Activated CD4-positive, alpha-beta memory T cell treated with anti-CD3 and anti-CD28 coated beads, Interleukin-2, amount 10 ng/mL, durations not matched to agents 7 days and 5 days (primary cell): ENCODE results near the gene ATP9B. TPM values are rescaled to one million over a fixed set of nuclear protein-coding genes. Genes with fewer than 3 reads are reported as not detected.
"Not testable (repeated sequence)": the region's sequence is repeated elsewhere in the genome, so short reads cannot be mapped to it uniquely, and the experiment has no call there.

Experiments
- CTCF ChIA-PET: fragments of 350-600 bp; sonication (Branson Sonifier 250); formaldehyde crosslinking; loops from one replicate; lab custom pipeline; 2021; ENCODE audit warnings: antibody characterized with exemption, inconsistent platforms; lab: Charles Lee
- POLR2A ChIA-PET: fragments of 350-600 bp; sonication (Branson Sonifier 250); formaldehyde crosslinking; loops from one replicate; lab custom pipeline; 2021; ENCODE audit warnings: antibody characterized with exemption; lab: Charles Lee
- DNase-seq: peaks from one replicate; pipeline ENCODE4 v3.0.0-alpha.2; 2020
- H3K27ac Mint-ChIP-seq: one replicate; pipeline ENCODE4 v1.8.0; 2021; ENCODE audit warnings: mild to moderate bottlenecking, mixed read lengths
- H3K27me3 Mint-ChIP-seq: one replicate; pipeline ENCODE4 v1.8.0; 2021; ENCODE audit warnings: mixed read lengths
- H3K36me3 Mint-ChIP-seq: one replicate; pipeline ENCODE4 v1.8.0; 2021; ENCODE audit warnings: low read depth, mixed read lengths
- H3K4me1 Mint-ChIP-seq: one replicate; pipeline ENCODE4 v1.8.0; 2021; ENCODE audit warnings: mixed read lengths
- H3K4me3 Mint-ChIP-seq: one replicate; pipeline ENCODE4 v1.8.0; 2021; ENCODE audit warnings: mild to moderate bottlenecking, mixed read lengths
- H3K9me3 Mint-ChIP-seq: one replicate; pipeline ENCODE4 v1.8.0; 2021; ENCODE audit warnings: mixed read lengths
- total RNA-seq, 2 experiments: library from RNA; stranded (reverse); gene quantifications; one replicate each; pipeline ENCODE4 v1.2.3, GENCODE V29; 2021

Gene ATP9B
- total RNA-seq, 2 experiments from 2014 or later, result 25.7 to 27.2 TPM

DNA sequence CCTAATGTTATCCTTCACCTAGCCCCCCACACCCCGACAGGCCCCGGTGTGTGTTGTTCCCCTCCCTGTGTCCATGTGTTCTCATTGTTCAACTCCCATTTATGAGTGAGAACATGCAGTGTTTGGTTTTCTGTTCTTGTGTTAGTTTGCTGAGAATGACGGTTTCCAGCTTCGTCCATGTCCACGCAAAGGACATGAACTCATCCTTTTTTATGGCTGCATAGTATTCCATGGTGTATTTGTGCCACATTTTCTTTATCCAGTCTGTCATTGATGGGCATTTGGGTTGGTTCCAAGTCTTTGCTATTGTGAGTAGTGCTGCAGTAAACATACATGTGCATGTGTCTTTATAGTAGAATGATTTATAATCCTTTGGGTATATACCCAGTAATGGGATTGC, 9.6 kb downstream of the ATP9B start:
- H3K27me3 Mint-ChIP-seq, H3K27ac Mint-ChIP-seq, POLR2A ChIA-PET, CTCF ChIA-PET, DNase-seq, H3K4me3 Mint-ChIP-seq: not testable (repeated sequence)
- Mint-ChIP-seq H3K9me3 (peaks cover 19% of the 10 kb centered on the region), H3K4me1 (peaks cover 13% of the 10 kb centered on the region), H3K36me3 (peaks cover 69% of the 10 kb centered on the region)

DNA sequence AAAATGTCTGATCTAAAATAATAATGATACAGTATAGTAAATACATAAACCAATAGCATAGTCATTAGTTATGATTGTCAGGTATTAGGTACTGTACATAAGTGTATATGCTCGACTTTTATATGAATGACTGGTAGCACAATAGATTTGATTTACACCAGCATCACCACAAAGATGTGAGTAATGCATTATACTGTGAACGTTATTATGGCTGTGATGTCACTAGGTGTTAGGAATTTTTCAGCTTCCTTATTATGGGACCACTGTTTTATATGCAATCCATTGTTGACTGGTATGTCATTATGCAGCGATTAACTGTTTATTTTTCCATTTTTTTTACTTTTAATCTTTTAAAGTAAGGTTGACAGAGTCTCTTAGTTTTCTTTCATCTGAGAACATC, 23.7 kb downstream of the ATP9B start:
- Mint-ChIP-seq H3K9me3 (peaks cover 3% of the 10 kb centered on the region), H3K4me3 (no peak overlapping the region), H3K36me3 (peaks cover 20% of the 10 kb centered on the region), H3K4me1 (peaks cover 2% of the 10 kb centered on the region), H3K27ac (no peak overlapping the region), H3K27me3 (no peaks in the 10 kb centered on the region)
- POLR2A ChIA-PET, result no interaction called here
- CTCF ChIA-PET, result no interaction called here
- DNase-seq, result no peak

DNA sequence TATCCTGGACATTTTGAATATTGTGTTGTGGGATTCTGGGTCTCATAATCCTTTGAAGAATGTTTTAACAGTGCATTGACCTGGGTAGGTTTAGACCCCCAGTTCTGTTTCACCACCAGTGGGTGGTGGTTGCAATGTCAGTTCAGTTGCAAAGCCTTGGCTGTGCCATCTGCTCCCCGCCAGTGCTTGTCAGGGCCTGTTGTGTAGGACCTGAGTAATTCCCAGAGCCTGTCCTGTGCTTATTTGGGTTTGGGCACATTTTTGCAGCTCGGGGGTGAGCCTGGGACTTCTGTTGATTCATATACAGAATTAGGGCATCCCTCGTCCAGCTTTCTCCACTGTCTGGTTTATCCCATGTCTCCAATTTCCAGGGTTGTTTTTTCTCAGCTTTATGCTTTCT, 24.8 kb downstream of the ATP9B start:
- Mint-ChIP-seq H3K4me1 (peaks cover 2% of the 10 kb centered on the region), H3K9me3 (peaks cover 3% of the 10 kb centered on the region), H3K4me3 (no peak overlapping the region), H3K27me3 (no peaks in the 10 kb centered on the region), H3K36me3 (peaks cover 25% of the 10 kb centered on the region), H3K27ac (no peak overlapping the region)
- no peak for DNase-seq
- POLR2A ChIA-PET, result no interaction called here
- CTCF ChIA-PET, result no interaction called here

DNA sequence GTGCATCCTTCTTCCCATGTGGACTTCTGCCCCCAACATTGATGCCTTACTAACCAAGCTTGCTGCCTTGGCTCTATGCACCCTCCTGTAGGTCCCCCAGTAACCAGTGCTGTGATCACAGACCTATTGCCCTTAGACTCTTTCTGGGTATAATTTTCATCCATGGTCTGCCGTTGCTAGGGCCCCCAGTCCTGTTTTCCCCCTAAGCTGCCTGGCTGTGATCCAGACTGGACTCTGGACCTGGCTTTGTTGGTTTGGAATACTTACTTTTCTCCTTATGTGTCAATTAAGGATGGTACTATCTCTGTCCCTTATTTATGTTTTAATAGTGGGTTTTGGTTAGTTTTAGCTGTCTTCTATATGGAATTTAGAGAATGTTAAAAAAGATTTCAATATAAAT, 26.0 kb downstream of the ATP9B start:
- H3K4me3 Mint-ChIP-seq, result no peak overlapping the region
- POLR2A ChIA-PET, result no interaction called here
- no peak for DNase-seq
- peaks cover 3% of the 10 kb centered on the region for H3K9me3 Mint-ChIP-seq
- CTCF ChIA-PET, result no interaction called here
- no peak overlapping the region for H3K27ac Mint-ChIP-seq
- H3K36me3 Mint-ChIP-seq, result peaks cover 23% of the 10 kb centered on the region
- H3K27me3 Mint-ChIP-seq, result no peaks in the 10 kb centered on the region
- H3K4me1 Mint-ChIP-seq, result peaks cover 2% of the 10 kb centered on the region

DNA sequence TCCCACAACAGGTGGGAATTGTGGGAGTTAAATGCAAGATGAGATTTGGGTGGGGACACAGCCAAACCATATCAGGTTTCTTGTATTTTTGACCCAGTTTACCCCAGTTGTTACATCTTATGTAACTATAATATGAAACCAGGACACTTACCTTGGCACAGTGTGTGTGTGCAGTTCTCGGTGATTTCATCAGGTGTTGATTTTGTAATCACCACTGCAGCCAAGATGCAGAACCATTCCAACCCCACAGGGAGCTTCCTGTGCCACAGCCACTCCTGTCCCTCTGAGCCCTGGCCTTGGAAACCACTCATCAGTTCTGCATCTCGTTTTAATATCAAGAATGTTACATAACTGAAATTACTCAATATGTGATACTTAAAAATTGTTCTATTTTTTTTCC, 31.8 kb downstream of the ATP9B start:
- ChIA-PET CTCF (no interaction called here), POLR2A (no interaction called here)
- no peaks in the 10 kb centered on the region for H3K9me3 Mint-ChIP-seq
- no peak for DNase-seq
- H3K36me3 Mint-ChIP-seq, result peaks cover 31% of the 10 kb centered on the region
- H3K27me3 Mint-ChIP-seq, result no peaks in the 10 kb centered on the region
- H3K4me1 Mint-ChIP-seq, result peaks cover 10% of the 10 kb centered on the region
- H3K27ac Mint-ChIP-seq, result no peak overlapping the region
- H3K4me3 Mint-ChIP-seq, result no peak overlapping the region

DNA sequence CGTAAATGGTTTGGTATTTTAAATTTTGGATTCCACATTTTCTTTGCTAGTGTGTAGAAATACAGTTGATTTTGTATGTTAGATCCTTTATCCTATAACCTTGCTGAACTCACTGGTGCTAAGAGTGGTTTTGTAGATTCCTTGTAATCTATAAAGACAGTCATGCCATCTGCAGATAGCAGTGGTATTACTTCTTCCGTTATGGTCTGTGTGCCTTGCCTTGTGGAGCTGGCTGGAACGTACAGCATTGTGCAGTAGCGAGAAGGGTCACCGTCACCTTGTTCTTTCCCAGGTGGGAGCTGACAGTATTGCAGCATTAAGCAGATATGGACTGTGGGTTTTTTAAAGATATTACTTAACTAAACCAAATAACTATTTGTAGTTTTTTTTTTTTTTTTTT, 33.7 kb downstream of the ATP9B start:
- ChIA-PET CTCF (no interaction called here), POLR2A (no interaction called here)
- Mint-ChIP-seq H3K27ac (no peak overlapping the region), H3K4me3 (no peak overlapping the region), H3K4me1 (peaks cover 13% of the 10 kb centered on the region), H3K27me3 (no peaks in the 10 kb centered on the region), H3K9me3 (no peaks in the 10 kb centered on the region), H3K36me3 (peaks cover 27% of the 10 kb centered on the region)
- no peak for DNase-seq

DNA sequence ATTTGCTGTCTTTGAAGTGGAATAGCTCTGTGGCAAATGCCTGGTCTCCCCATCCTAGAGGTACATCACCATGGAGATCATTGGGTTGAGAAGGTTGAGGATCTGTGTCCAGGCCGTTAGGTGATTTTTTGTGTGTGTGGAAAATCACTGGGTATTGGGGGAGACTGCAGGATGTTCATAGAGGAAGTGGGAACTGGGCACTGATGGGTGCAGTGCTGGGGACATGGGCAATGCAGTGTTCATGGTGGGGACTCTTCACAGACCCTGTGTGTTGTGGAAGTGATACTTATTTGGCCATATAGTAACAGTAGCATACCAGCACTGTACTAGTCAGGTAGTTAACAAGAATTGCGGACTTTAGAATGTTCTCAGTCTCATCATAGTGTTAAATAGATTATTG, 34.9 kb downstream of the ATP9B start:
- ChIA-PET POLR2A (no interaction called here), CTCF (no interaction called here)
- Mint-ChIP-seq H3K4me1 (peaks cover 17% of the 10 kb centered on the region), H3K36me3 (peaks cover 22% of the 10 kb centered on the region), H3K4me3 (no peak overlapping the region), H3K9me3 (no peaks in the 10 kb centered on the region), H3K27me3 (no peaks in the 10 kb centered on the region), H3K27ac (no peak overlapping the region)
- DNase-seq, result no peak

DNA sequence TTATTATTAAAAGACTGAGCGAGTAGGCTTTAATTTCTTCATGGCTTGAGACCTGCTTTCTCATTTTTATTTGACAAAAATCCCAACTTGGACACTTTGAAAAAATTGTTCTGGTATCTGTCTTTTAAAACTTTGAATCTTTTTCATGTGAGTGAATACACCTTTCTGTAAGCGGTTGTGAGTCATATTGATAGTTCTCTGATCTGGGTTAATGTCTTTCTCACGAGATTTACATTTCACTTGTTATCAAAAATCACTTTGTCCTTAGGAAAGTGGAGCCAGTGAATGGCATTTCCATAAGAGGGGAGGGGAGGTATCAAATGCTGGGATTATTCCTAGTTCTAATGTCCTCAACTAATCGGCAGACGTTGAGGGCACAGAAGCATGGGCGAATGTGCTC, 36.3 kb downstream of the ATP9B start:
- no peak overlapping the region for H3K27ac Mint-ChIP-seq
- no peaks in the 10 kb centered on the region for H3K27me3 Mint-ChIP-seq
- H3K4me1 Mint-ChIP-seq, result peaks cover 17% of the 10 kb centered on the region
- ChIA-PET POLR2A (no interaction called here), CTCF (no interaction called here)
- peaks cover 21% of the 10 kb centered on the region for H3K36me3 Mint-ChIP-seq
- no peak for DNase-seq
- H3K9me3 Mint-ChIP-seq, result no peaks in the 10 kb centered on the region
- no peak overlapping the region for H3K4me3 Mint-ChIP-seq

DNA sequence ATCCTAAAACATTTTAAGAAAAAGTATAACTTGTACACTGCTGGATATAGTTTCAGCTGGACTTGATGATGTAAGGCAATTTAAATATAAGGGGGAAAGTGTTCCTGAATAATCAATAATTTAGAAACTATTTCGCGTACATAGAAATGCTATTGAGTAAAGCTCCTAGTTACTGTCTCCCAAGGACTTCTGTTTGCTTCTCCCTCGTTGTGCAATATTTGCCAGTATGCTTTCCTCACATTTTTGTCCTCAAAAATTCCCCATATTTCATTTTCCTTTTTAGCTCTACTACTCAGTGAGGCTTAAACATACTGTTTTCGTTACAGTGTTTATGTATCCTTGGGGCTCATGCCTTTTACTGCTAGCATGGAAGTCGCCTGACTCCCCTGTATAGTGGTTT, 36.9 kb downstream of the ATP9B start:
- CTCF ChIA-PET, result no interaction called here

DNA sequence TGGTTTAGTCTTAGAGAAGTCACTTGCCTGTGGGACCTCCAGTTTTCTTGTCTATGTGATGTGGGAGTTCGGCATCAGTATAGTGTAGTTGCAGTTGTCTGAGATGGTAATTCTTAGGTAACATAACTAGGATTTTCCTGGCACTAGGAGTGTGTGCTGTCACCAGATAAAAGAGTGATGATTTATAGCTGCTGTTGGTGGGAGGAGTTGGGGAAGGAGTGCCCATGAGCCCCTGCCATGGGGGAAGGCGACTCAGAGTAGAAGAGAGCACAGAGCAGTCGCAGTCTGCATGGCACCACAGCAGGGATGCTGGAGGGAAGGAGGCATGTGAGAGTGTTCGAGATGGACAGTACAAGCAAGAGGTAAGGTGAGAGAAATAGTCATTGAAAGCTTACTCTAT, 38.7 kb downstream of the ATP9B start:
- ChIA-PET POLR2A (no interaction called here), CTCF (interaction anchor here (0.6 kb wide), 1 partner anchor 11 kb away, joined by 4 read pairs; no protein-coding TSS in a partner anchor)
- peaks cover 17% of the 10 kb centered on the region for H3K4me1 Mint-ChIP-seq
- H3K27me3 Mint-ChIP-seq, result no peaks in the 10 kb centered on the region
- H3K9me3 Mint-ChIP-seq, result no peaks in the 10 kb centered on the region
- no peak overlapping the region for H3K4me3 Mint-ChIP-seq
- no peak for DNase-seq
- no peak overlapping the region for H3K27ac Mint-ChIP-seq
- H3K36me3 Mint-ChIP-seq, result peaks cover 10% of the 10 kb centered on the region

More for the DNA sequence above, 36.9 kb downstream of the ATP9B start:
- Mint-ChIP-seq H3K27me3 (no peaks in the 10 kb centered on the region), H3K9me3 (no peaks in the 10 kb centered on the region), H3K4me3 (no peak overlapping the region), H3K4me1 (peaks cover 17% of the 10 kb centered on the region), H3K27ac (no peak overlapping the region), H3K36me3 (peaks cover 17% of the 10 kb centered on the region)
- no peak for DNase-seq
- POLR2A ChIA-PET, result no interaction called here

DNA sequence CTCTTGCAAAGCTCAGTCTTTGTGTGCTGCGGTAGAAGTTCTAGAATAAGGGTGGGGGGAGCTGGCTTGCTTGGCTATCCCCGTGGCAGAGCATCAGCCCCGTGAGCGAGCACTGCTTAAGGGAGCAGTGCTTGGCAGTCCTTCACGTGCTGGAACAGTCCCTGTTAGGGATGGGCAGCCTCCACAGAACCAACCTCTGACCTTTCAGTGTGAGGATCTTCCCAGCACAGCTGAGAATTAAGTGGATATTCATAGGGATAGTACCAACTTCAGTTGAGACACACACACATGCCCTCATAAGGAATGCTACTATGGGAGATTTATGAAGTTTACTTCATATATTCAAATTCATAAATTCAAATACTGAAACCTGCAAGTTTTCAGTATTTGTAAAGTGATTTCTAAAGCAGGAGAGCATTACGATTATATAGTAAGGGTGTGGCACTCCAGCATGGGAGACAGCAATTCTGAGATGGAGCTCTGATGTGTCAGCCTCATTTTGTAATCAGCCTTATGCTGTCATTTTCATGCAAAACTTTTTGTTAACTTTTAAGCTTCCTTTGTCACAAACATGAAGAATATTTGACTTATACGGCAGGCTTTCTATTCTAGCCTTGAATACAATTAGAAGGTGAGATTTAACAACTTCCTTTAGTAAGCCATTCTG, 39.5 kb downstream of the ATP9B start:
- Mint-ChIP-seq H3K27me3 (no peaks in the 10 kb centered on the region), H3K9me3 (no peaks in the 10 kb centered on the region), H3K36me3 (peaks cover 10% of the 10 kb centered on the region), H3K4me1 (peaks cover 16% of the 10 kb centered on the region), H3K4me3 (no peak overlapping the region), H3K27ac (no peak overlapping the region)
- ChIA-PET POLR2A (no interaction called here), CTCF (no interaction called here)
- DNase-seq, result no peak

DNA sequence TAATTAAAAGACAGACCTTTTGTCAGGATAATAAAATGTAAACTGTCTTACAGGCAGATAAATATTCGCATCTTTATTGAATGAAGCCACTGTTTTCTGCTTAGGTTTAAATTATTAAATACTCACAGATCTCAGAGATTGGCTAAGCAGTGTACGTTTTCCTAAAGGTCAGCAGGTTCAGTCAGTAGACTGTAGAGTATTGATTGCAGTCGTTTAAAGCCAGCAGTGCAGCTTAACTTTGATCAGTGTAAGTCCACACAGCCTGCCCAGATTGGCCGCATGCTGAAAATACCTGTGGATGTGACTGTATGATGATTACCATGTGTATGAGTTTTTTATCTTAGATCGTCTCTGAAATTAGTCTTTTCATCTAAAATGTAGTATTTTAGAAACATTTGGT, 42.3 kb downstream of the ATP9B start:
- ChIA-PET CTCF (no interaction called here), POLR2A (no interaction called here)
- no peaks in the 10 kb centered on the region for H3K9me3 Mint-ChIP-seq
- DNase-seq, result no peak
- no peaks in the 10 kb centered on the region for H3K27me3 Mint-ChIP-seq
- no peak overlapping the region for H3K4me3 Mint-ChIP-seq
- H3K36me3 Mint-ChIP-seq, result peaks cover 19% of the 10 kb centered on the region
- H3K27ac Mint-ChIP-seq, result no peak overlapping the region
- H3K4me1 Mint-ChIP-seq, result peaks cover 7% of the 10 kb centered on the region

DNA sequence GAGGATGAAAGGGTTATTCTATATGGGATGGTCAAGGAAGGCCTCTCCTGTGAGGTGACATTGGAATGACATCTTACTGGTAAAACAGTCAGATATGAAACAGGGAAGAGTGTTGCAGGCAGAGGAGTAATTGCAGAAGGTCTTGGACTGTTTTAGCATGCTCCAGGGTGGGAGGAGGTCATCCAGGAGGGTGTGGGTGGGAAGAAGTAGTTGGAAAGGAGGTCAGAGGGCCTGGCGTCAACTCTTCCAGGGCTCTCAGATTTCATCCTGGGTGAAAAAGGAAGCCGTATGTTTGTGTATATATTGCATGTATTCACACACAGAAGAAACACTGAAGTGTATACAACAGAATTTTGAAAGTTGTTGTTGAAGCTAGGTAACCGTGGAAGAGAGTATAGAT, 48.2 kb downstream of the ATP9B start:
- Mint-ChIP-seq H3K27ac (no peak overlapping the region), H3K4me3 (no peak overlapping the region), H3K27me3 (no peaks in the 10 kb centered on the region), H3K36me3 (peaks cover 17% of the 10 kb centered on the region), H3K4me1 (no peaks in the 10 kb centered on the region), H3K9me3 (no peaks in the 10 kb centered on the region)
- no peak for DNase-seq
- ChIA-PET CTCF (no interaction called here), POLR2A (no interaction called here)

DNA sequence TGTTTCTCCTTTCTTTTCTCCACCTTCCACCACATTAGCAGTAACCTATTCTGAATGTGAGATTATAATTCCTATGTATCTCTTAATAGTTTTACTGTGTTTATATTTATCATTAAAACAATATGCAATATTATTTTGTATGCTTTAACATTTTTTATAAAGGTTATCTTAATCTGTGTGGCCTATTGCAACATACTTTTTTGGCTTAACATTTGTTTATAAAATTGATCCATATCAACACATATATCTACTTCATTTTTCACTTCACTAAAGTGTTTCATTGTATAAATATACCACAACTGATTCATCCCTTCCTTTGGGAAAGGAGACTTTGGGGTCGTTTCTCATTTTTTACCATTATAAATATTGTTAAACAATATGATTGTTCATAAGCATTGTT, 48.6 kb downstream of the ATP9B start:
- Mint-ChIP-seq H3K27ac (no peak overlapping the region), H3K27me3 (no peaks in the 10 kb centered on the region), H3K4me1 (no peaks in the 10 kb centered on the region), H3K9me3 (no peaks in the 10 kb centered on the region), H3K4me3 (no peak overlapping the region), H3K36me3 (peaks cover 21% of the 10 kb centered on the region)
- POLR2A ChIA-PET, result no interaction called here
- CTCF ChIA-PET, result no interaction called here
- no peak for DNase-seq
